Measurements from ENCODE around the gene PRKCH. TPM values are rescaled to one million over a fixed set of nuclear protein-coding genes. Genes with fewer than 3 reads are reported as not detected.

PRKCH gene
- total and polyA plus RNA-seq, 2 donors (not counting 3 experiments of a cell fraction or from before 2014, with no cell fraction given), result 97.7 to 103 TPM

DNA sequence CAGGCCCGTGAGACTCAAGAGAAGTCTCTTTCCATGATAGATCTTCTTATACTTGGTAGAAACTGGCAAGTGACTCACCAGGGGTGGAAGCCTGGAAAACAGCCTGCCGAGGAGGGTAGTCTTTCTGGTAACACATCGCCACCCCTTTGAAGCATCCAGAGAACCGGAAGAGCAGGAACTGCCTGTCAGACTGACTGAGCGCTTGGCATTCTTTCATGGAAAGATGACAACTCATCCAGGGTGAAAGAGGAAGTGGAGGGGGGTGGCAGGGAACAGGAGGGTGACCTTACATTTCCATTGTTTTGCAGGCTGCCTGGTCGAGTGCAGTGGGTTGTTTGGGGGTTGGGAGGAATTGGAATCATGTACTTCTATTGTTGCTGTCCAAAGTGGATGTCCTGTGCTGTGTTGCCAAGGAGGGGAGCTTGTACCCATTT is 34.5 kb downstream of the PRKCH start:
- CTCF ChIA-PET, result interaction anchor here (0.6 to 1.4 kb wide), 4 partner anchors 10 to 121 kb away, joined by 3 to 5 read pairs (median 4); no protein-coding TSS in a partner anchor
- H3K4me2 ChIP-seq (ENCODE audit: insufficient read depth, low read length), result peak overlapping the region; percentile 73
- no peaks in the 10 kb centered on the region for H3K27me3 ChIP-seq (ENCODE audit: control insufficient read depth in 2 of 2, insufficient read depth in 2 of 2, low read length in 2 of 2)
- POLR2A ChIA-PET, result interaction anchor here (1.6 kb wide), 1 partner anchor 12 kb away, joined by 3 read pairs; no protein-coding TSS in a partner anchor
- H3K9ac ChIP-seq (replicated peaks; ENCODE audit: extremely low read depth, insufficient read depth, low read length), result peak overlapping the region; percentile 57
- DNase-seq (ENCODE audit: low read depth, low spot score) (peak; percentile 100), FAIRE-seq (peak; percentile 95)
- H3K9me1 ChIP-seq (replicated peaks; ENCODE audit: control insufficient read depth, extremely low read depth, insufficient read depth, low read length), result no peaks in the 10 kb centered on the region
- peak; percentile 93 for TF ChIP-seq JUN (IDR thresholded peaks at IDR 0.05; ENCODE audit: borderline replicate concordance, insufficient read depth, insufficient read length, low read depth)
- peak; percentile 83 for TF ChIP-seq GATA2 (IDR thresholded peaks at IDR 0.05; ENCODE audit: insufficient read depth, insufficient read length, low read depth, low read length)
- TF ChIP-seq, protein P1, sequence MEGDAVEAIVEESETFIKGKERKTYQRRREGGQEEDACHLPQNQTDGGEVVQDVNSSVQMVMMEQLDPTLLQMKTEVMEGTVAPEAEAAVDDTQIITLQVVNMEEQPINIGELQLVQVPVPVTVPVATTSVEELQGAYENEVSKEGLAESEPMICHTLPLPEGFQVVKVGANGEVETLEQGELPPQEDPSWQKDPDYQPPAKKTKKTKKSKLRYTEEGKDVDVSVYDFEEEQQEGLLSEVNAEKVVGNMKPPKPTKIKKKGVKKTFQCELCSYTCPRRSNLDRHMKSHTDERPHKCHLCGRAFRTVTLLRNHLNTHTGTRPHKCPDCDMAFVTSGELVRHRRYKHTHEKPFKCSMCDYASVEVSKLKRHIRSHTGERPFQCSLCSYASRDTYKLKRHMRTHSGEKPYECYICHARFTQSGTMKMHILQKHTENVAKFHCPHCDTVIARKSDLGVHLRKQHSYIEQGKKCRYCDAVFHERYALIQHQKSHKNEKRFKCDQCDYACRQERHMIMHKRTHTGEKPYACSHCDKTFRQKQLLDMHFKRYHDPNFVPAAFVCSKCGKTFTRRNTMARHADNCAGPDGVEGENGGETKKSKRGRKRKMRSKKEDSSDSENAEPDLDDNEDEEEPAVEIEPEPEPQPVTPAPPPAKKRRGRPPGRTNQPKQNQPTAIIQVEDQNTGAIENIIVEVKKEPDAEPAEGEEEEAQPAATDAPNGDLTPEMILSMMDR (IDR thresholded peaks at IDR 0.05; ENCODE audit: extremely low read depth in 1 of 2, insufficient read depth in 1 of 2, low read depth in 1 of 2, low read length in 2 of 2), result no peak
- peak; percentile 99 for TF ChIP-seq FOS (IDR thresholded peaks at IDR 0.05; ENCODE audit: borderline replicate concordance, insufficient read depth, low read length)
- no peak for TF ChIP-seq EZH2 (IDR thresholded peaks at IDR 0.05; ENCODE audit: borderline replicate concordance, low read depth, low read length, severe bottlenecking)
- peak; percentile 68 for TF ChIP-seq MYC (IDR thresholded peaks at IDR 0.05; ENCODE audit: low read depth, low read length)
- TF ChIP-seq POLR2AphosphoS5 (IDR thresholded peaks at IDR 0.05; ENCODE audit: insufficient read depth, low read depth, low read length), result peak; percentile 98
- peak; percentile 82 for TF ChIP-seq POLR2A (IDR thresholded peaks at IDR 0.05; ENCODE audit: low read depth, low read length)
- TF ChIP-seq, protein P2, sequence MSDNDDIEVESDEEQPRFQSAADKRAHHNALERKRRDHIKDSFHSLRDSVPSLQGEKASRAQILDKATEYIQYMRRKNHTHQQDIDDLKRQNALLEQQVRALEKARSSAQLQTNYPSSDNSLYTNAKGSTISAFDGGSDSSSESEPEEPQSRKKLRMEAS (IDR thresholded peaks at IDR 0.05; ENCODE audit: insufficient read depth, insufficient read length), result peak; percentile 55
- no peaks in the 10 kb centered on the region for H3K36me3 ChIP-seq (ENCODE audit: control insufficient read depth in 2 of 2, extremely low read depth in 1 of 2, insufficient read depth in 2 of 2, low read length in 2 of 2)
- H3K4me1 ChIP-seq (ENCODE audit: control insufficient read depth, extremely low read depth, insufficient read depth, low read length), result peaks cover 57% of the 10 kb centered on the region
- peaks cover 78% of the 10 kb centered on the region for H3K79me2 ChIP-seq (ENCODE audit: control insufficient read depth, insufficient read depth, low read length)
- H3K4me3 ChIP-seq (replicated peaks in 1 of 3; ENCODE audit: insufficient read depth in 1 of 3, low read depth in 1 of 3, low read length in 3 of 3), result peak overlapping the region in 1 of 3 experiments; percentile 7
- peak overlapping the region; percentile 85 for H3K27ac ChIP-seq (ENCODE audit: insufficient read depth, low read depth, low read length)
- H3K9me3 ChIP-seq (replicated peaks; ENCODE audit: control insufficient read depth, insufficient read depth, low read length), result no peaks in the 10 kb centered on the region
- dilution Hi-C loops (cut with MboI; ENCODE audit: extremely low pct_ligation_motif_present, low sequenced_read_pairs) (no loop called here), intact Hi-C loops (cut with micrococcal nuclease) (loop anchor here (1.0 to 2.0 kb wide), 11 partner anchors 9 to 105 kb away; partner anchors contain the start of gene PRKCH)
- H2AFZ ChIP-seq (ENCODE audit: low read depth, low read length), result no peak overlapping the region
- no peaks in the 10 kb centered on the region for H4K20me1 ChIP-seq (replicated peaks; ENCODE audit: control insufficient read depth, extremely low read depth, insufficient read depth, low read length)
- BruUV-seq (replicated peaks), result no TSS peak
